Fibroblast of lung (primary cell): ENCODE data around the gene TSHZ2.

ENCODE experiments used
- CTCF ChIP-seq, 2 donors: IDR thresholded peaks in 1 of 2; conservative IDR thresholded peaks in 1 of 2; 1 replicate in 1 of 2; 2 replicates in 1 of 2; pipeline ENCODE4 v1.5.1; 2011 to 2012; ENCODE audit warnings: low read length in 2 of 2, control low read depth in 1 of 2, inconsistent platforms in 1 of 2, low read depth in 1 of 2, mild to moderate bottlenecking in 1 of 2
- EZH2 ChIP-seq: IDR thresholded peaks from 2 replicates; pipeline ENCODE4 v1.5.1; 2012; ENCODE audit warnings: low read length, control low read depth, mild to moderate bottlenecking; ENCODE audit errors: missing control alignments

GRCh38 chr20:53004267-53004813, 32.2 kb downstream of the TSHZ2 start:
- no peak for TF ChIP-seq CTCF (conservative IDR thresholded peaks at IDR 0.05 in 1 of 2, IDR thresholded peaks at IDR 0.05 in 1 of 2; ENCODE audit: low read depth in 1 of 2, low read length in 2 of 2)
- no peak for TF ChIP-seq EZH2
